Measurements from ENCODE around the gene CYB561D2. TPM values are rescaled to one million over a fixed set of nuclear protein-coding genes. Genes with fewer than 3 reads are reported as not detected.

Gene CYB561D2
- total RNA-seq, 4 donors from 2014 or later = 13.3 to 19.9 (median 17.8) TPM

GRCh38 chr3:50320853-50321335, 29.8 kb upstream of the CYB561D2 start:
- Histone ChIP-seq H3K9me3 (no peaks in the 10 kb centered on the region), H3K4me1 (peaks cover 53 to 55% of the 10 kb centered on the region in 2 donors), H3K27ac (peak overlapping the region; percentile 93 to 96 (median 95)), H3K27me3 (no peaks in the 10 kb centered on the region), H3K36me3 (peaks cover 0 to 29% of the 10 kb centered on the region in 2 donors), H3K4me3 (peak overlapping the region; percentile 72 to 85 (median 79))
- no peak for TF ChIP-seq CTCF (IDR thresholded peaks at IDR 0.05 in 4 of 5, conservative IDR thresholded peaks at IDR 0.05 in 1 of 5)
- peak in 1 of 2 donors; percentile 75 for TF ChIP-seq POLR2A (IDR thresholded peaks at IDR 0.05)
- in situ Hi-C loops (cut with MboI; ENCODE audit: low sequenced_read_pairs in 4 of 4) = no loop called here
- ATAC-seq = peak; percentile 69 to 76
- intact Hi-C loops (cut with DNase I; ENCODE audit: low total_unique reads) = loop anchor here (1.0 to 2.0 kb wide), 2 partner anchors 16 to 20 kb away; no protein-coding TSS in a partner anchor
- peak; percentile 66 to 71 for DNase-seq

GRCh38 chr3:50321336-50322114, 29.1 kb upstream of the CYB561D2 start:
- H3K27me3 ChIP-seq = no peaks in the 10 kb centered on the region
- H3K4me3 ChIP-seq = peak overlapping the region; percentile 72 to 85 (median 79)
- peaks cover 0 to 32% of the 10 kb centered on the region in 2 donors for H3K36me3 ChIP-seq
- ATAC-seq = peak; percentile 88
- intact Hi-C loops (cut with DNase I; ENCODE audit: low total_unique reads) (loop anchor here (1.0 to 2.0 kb wide), 2 partner anchors 16 to 21 kb away; no protein-coding TSS in a partner anchor), in situ Hi-C loops (cut with MboI; ENCODE audit: low sequenced_read_pairs in 4 of 4) (no loop called here)
- peak in 1 of 2 donors; percentile 75 for TF ChIP-seq POLR2A (IDR thresholded peaks at IDR 0.05)
- TF ChIP-seq CTCF (IDR thresholded peaks at IDR 0.05 in 4 of 5, conservative IDR thresholded peaks at IDR 0.05 in 1 of 5) = peak; percentile 44 to 71 (median 59)
- DNase-seq = peak; percentile 82 to 88
- no peaks in the 10 kb centered on the region for H3K9me3 ChIP-seq
- H3K4me1 ChIP-seq = peaks cover 54 to 56% of the 10 kb centered on the region in 2 donors
- peak overlapping the region; percentile 93 to 96 (median 95) for H3K27ac ChIP-seq

GRCh38 chr3:50322115-50322385, 28.6 kb upstream of the CYB561D2 start:
- Histone ChIP-seq H3K4me3 (peak overlapping the region; percentile 72 to 85 (median 79)), H3K27me3 (no peaks in the 10 kb centered on the region), H3K9me3 (no peaks in the 10 kb centered on the region), H3K4me1 (peaks cover 56 to 57% of the 10 kb centered on the region in 2 donors), H3K36me3 (peaks cover 0 to 33% of the 10 kb centered on the region in 2 donors), H3K27ac (peak overlapping the region; percentile 93 to 96 (median 95))
- TF ChIP-seq POLR2A (IDR thresholded peaks at IDR 0.05) (no peak), CTCF (IDR thresholded peaks at IDR 0.05 in 4 of 5, conservative IDR thresholded peaks at IDR 0.05 in 1 of 5) (no peak)
- intact Hi-C loops (cut with DNase I; ENCODE audit: low total_unique reads) (no loop called here), in situ Hi-C loops (cut with MboI; ENCODE audit: low sequenced_read_pairs in 4 of 4) (no loop called here)
- DNase-seq (no peak), ATAC-seq (no peak)

- DNase-seq = no peak
- TF ChIP-seq POLR2A (IDR thresholded peaks at IDR 0.05) (peak in 1 of 2 donors; percentile 27), CTCF (IDR thresholded peaks at IDR 0.05 in 4 of 5, conservative IDR thresholded peaks at IDR 0.05 in 1 of 5) (no peak)
- intact Hi-C loops (cut with DNase I; ENCODE audit: low total_unique reads) (no loop called here), in situ Hi-C loops (cut with MboI; ENCODE audit: low sequenced_read_pairs in 4 of 4) (no loop called here)
- H3K9me3 ChIP-seq = no peaks in the 10 kb centered on the region
- peaks cover 56 to 57% of the 10 kb centered on the region in 2 donors for H3K4me1 ChIP-seq
- H3K36me3 ChIP-seq = peaks cover 0 to 33% of the 10 kb centered on the region in 2 donors
- peak within 1 kb of the TSS; percentile 72 to 85 (median 79) for H3K4me3 ChIP-seq
- H3K27me3 ChIP-seq = no peaks in the 10 kb centered on the region
- no peak for ATAC-seq
- H3K27ac ChIP-seq = peak within 1 kb of the TSS; percentile 93 to 96 (median 95)
These were observed 28.1 kb upstream of the CYB561D2 start, which contains the start of gene HYAL2 for GRCh38 chr3:50322386-50323091. Gene HYAL2 (minus strand): TSS chr3:50322745. CDS start chr3:50320489, 2,256 bp downstream.

Measured in gastrocnemius medialis (tissue), 4 donors.